Measurements from ENCODE around the gene DHRS3. TPM values are rescaled to one million over a fixed set of nuclear protein-coding genes. Genes with fewer than 3 reads are reported as not detected.
A peak's percentile ranks its signal among the peaks of the same experiment; 100 is the strongest.

DHRS3 gene
- total and polyA plus RNA-seq, 2 of the 13 experiments (the other 11 are each of a cell fraction or from before 2014, with no cell fraction given), result 48.5 to 90.5 TPM

DNA sequence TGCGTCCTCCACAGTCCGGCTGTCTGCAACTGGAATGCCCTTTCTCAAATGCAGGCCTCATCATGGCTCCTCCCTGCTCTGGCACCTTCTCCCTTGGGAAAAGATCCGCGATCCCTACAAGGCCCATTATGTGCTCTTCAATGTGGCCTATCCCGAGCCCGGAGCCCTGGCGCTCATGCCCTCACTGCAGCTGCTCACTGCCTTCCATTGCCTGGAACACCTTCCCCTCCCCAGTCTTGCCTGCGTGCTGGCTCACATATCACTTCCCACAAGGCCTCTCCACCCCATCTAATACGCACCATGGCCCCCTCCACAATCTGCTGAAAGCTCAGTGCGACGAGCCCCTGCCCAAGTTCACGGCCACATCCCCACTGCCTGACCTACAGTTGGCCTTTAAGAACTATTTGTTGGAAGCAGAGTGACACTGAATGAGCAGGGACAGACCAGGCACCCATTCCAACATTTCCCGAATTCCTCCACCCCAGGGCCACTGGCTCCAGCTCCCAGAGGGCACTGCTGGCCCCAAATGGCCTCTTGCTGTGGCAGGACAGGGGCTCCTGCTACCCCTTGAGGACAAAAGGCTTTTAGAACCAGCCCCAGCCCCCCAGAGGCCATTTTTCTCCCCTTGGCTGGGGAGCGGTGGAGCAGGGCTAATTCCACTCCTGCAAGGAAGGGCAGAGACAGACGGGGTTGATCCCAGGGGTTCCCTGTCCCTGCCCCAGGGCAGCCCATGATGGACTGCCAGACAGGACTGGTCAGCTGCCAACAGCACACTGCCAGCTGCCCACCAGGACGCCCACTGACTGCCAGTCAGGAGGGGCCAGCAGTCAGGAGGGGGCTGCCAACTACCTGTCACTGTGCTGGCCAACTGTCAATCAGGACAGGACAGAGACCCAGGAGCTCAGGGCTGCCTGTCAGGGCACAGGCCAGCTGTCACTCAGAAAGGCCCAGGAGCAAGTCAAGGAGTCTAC, 64.8 kb downstream of the DHRS3 start:
- peaks cover 0 to 9% of the 10 kb centered on the region in 2 experiments; a peak in 3 of 5 replicates for H3K27me3 ChIP-seq (ENCODE audit: control insufficient read depth in 1 of 2, insufficient read depth in 2 of 2, low read length in 2 of 2)
- intact Hi-C loops (cut with micrococcal nuclease; ENCODE audit: unreplicated experiment) (no loop called here), in situ Hi-C loops (cut with HindIII; ENCODE audit: extremely low pct_ligation_motif_present, low pct_unique_long_range_greater_than_20kb) (loop anchor here (5.0 kb wide), 1 partner anchor 64 kb away; the partner anchor contains the start of gene DHRS3)
- no peaks in the 10 kb centered on the region for H3K9me3 ChIP-seq (ENCODE audit: low read length)
- peaks cover 93% of the 10 kb centered on the region for H3K4me1 ChIP-seq (ENCODE audit: insufficient read depth, low read length)
- H3K27ac ChIP-seq (ENCODE audit: extremely low read length, insufficient read depth, low read length), result no peak overlapping the region
- peak overlapping the region; percentile 72 for H3K4me2 ChIP-seq (ENCODE audit: low read depth, low read length)
- peak overlapping the region; percentile 10; the same call in 1 of the 2 replicates for H3K9ac ChIP-seq (ENCODE audit: insufficient read depth, low read depth, low read length)
- CTCF ChIA-PET (ENCODE audit: low intra/inter-chr PET ratio, low total read pairs), result no interaction called here
- peak overlapping the region in 2 of 3 experiments; percentile 32 to 58; a peak in 4 of 6 replicates for H3K4me3 ChIP-seq (replicated peaks in 1 of 3; ENCODE audit: insufficient read depth in 1 of 3, low read depth in 2 of 3, low read length in 3 of 3)
- ATAC-seq, result peak; percentile 25
- POLR2A ChIA-PET, result interaction anchor here (0.9 to 2.1 kb wide), 4 partner anchors 12 to 65 kb away, joined by 3 to 12 read pairs (median 3); partner anchors contain the start of gene DHRS3
- H4K20me1 ChIP-seq (ENCODE audit: insufficient read depth, low read length), result no peaks in the 10 kb centered on the region
- H3K79me2 ChIP-seq (ENCODE audit: insufficient read depth, low read length), result no peaks in the 10 kb centered on the region
- FAIRE-seq, result no peak
- DNase-seq (ENCODE audit: low spot score), result peak; percentile 36
- no peaks in the 10 kb centered on the region for H3K36me3 ChIP-seq (replicated peaks in 1 of 2; ENCODE audit: control insufficient read depth in 1 of 2, insufficient read depth in 2 of 2, low read length in 2 of 2)
- no TSS peak for BruUV-seq (replicated peaks)
- 18% methylated on average over 13 of the region's 16 CpGs for WGBS (ENCODE audit: low lambda C conversion rate)
- no peak overlapping the region for H2AFZ ChIP-seq (ENCODE audit: low read length)
- TF ChIP-seq, protein P1, sequence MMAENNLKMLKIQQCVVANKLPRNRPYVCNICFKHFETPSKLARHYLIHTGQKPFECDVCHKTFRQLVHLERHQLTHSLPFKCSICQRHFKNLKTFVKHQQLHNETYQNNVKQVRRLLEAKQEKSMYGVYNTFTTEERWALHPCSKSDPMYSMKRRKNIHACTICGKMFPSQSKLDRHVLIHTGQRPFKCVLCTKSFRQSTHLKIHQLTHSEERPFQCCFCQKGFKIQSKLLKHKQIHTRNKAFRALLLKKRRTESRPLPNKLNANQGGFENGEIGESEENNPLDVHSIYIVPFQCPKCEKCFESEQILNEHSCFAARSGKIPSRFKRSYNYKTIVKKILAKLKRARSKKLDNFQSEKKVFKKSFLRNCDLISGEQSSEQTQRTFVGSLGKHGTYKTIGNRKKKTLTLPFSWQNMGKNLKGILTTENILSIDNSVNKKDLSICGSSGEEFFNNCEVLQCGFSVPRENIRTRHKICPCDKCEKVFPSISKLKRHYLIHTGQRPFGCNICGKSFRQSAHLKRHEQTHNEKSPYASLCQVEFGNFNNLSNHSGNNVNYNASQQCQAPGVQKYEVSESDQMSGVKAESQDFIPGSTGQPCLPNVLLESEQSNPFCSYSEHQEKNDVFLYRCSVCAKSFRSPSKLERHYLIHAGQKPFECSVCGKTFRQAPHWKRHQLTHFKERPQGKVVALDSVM (CRISPR knock-in tag; IDR thresholded peaks at IDR 0.05), result 0 out of 2 replicates have a peak, but pooled peaks have one; percentile 4
- TF ChIP-seq ZNF629 (CRISPR knock-in tag; conservative IDR thresholded peaks at IDR 0.05) (no peak), SAP130 (CRISPR knock-in tag; IDR thresholded peaks at IDR 0.05; ENCODE audit: low read depth) (peak; percentile 18; the same call in 1 of the 2 replicates), JDP2 (CRISPR knock-in tag; IDR thresholded peaks at IDR 0.05; ENCODE audit: borderline replicate concordance) (no peak), KDM5B (CRISPR knock-in tag; IDR thresholded peaks at IDR 0.05; ENCODE audit: borderline replicate concordance) (peak; percentile 44; the same call in 1 of the 2 replicates), ZMYM2 (CRISPR knock-in tag; IDR thresholded peaks at IDR 0.05) (no peak), HIVEP1 (CRISPR knock-in tag; IDR thresholded peaks at IDR 0.05) (0 out of 2 replicates have a peak, but pooled peaks have one; percentile 12), SALL1 (CRISPR knock-in tag; IDR thresholded peaks at IDR 0.05) (peak; percentile 43), RXRA (CRISPR knock-in tag; IDR thresholded peaks at IDR 0.05) (peak; percentile 47), DNMT1 (CRISPR knock-in tag; IDR thresholded peaks at IDR 0.05) (no peak), ZSCAN31 (CRISPR knock-in tag; IDR thresholded peaks at IDR 0.05; ENCODE audit: low read depth) (no peak), LCORL (IDR thresholded peaks at IDR 0.05) (no peak), LCORL (CRISPR knock-in tag; IDR thresholded peaks at IDR 0.05) (peak; percentile 68)
- TF ChIP-seq, protein P2, sequence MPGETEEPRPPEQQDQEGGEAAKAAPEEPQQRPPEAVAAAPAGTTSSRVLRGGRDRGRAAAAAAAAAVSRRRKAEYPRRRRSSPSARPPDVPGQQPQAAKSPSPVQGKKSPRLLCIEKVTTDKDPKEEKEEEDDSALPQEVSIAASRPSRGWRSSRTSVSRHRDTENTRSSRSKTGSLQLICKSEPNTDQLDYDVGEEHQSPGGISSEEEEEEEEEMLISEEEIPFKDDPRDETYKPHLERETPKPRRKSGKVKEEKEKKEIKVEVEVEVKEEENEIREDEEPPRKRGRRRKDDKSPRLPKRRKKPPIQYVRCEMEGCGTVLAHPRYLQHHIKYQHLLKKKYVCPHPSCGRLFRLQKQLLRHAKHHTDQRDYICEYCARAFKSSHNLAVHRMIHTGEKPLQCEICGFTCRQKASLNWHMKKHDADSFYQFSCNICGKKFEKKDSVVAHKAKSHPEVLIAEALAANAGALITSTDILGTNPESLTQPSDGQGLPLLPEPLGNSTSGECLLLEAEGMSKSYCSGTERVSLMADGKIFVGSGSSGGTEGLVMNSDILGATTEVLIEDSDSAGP (CRISPR knock-in tag; IDR thresholded peaks at IDR 0.05; ENCODE audit: borderline replicate concordance), result peak; percentile 39; the same call in 1 of the 2 replicates
- TF ChIP-seq, protein P3, sequence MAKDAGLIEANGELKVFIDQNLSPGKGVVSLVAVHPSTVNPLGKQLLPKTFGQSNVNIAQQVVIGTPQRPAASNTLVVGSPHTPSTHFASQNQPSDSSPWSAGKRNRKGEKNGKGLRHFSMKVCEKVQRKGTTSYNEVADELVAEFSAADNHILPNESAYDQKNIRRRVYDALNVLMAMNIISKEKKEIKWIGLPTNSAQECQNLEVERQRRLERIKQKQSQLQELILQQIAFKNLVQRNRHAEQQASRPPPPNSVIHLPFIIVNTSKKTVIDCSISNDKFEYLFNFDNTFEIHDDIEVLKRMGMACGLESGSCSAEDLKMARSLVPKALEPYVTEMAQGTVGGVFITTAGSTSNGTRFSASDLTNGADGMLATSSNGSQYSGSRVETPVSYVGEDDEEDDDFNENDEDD (CRISPR knock-in tag; IDR thresholded peaks at IDR 0.05; ENCODE audit: borderline replicate concordance), result no peak
